ENCODE results near the gene B3GALNT1. TPM values are rescaled to one million over a fixed set of nuclear protein-coding genes. Genes with fewer than 3 reads are reported as not detected.

B3GALNT1 gene, protein sequence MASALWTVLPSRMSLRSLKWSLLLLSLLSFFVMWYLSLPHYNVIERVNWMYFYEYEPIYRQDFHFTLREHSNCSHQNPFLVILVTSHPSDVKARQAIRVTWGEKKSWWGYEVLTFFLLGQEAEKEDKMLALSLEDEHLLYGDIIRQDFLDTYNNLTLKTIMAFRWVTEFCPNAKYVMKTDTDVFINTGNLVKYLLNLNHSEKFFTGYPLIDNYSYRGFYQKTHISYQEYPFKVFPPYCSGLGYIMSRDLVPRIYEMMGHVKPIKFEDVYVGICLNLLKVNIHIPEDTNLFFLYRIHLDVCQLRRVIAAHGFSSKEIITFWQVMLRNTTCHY
- total RNA-seq (2022; extraction: Qiagen RNA extraction) = 0.06 to 0.27 TPM (median 0.22 TPM) in 5 replicates

DNA sequence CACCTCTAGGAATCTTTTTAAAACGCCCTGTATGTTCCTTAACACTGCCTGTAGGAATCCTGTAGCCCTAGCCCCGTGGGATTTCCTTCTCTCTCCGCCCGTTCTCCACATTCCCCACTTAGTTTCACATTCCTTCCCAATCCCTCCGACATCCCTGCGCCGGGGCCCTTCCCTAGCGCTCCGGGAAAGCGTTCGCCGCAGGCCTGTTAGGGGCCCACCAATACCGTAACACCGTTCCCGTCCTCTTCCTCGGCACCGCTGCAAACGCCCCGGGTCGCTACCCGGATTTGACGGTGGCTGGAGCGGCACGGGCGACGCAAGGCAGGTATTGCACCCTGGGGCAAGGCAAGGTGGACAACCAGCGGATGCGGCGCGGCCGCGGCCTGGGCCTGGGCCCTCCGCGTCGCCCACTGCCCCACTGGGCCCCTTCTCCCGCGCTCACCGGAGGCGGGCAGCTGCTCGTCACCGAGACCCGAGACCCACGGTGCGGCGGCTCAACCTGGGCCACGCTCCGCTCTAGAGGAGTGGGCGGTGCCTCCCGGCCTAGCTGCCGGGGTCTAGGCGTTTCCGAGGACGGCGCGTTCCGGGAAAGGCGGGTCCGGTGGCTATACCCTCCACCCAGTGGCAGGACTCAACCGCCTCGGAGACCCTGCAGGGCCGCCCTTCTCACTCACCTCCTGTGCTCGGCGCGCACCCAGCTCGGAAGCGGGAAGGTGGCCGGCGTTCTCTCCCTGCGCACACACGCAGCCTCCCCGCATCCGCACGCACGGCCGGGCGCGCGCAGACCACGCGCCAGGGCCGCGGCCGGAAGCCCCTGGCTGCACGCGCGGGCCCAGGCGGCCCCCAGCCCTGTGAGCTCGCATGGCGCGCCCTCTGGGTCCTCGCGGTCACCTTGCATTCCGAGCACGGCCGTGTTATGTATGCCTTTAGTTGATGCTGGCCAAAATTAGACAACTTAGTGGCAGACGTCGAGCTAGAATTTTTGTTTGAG, at the start of gene B3GALNT1:
B3GALNT1 (minus strand) TSS at position 789 of the 991 bp plus-strand sequence. CDS start 18,595 bp downstream, outside the sequence.

Other genes with a start within 250 kb of the B3GALNT1 start
- gene NMD3, start 116.0 kb upstream of the B3GALNT1 start, total RNA-seq (2022; extraction: Qiagen RNA extraction) = 41.8 to 57.1 TPM (median 53.0 TPM) in 5 replicates